HG03520 (cell line): ENCODE results near the gene SPOCD1.

Source experiments
- ATAC-seq: cut with Tn5 transposase; IDR thresholded peaks from one replicate; pipeline ENCODE4 v1.9.1; 2021; ENCODE audit warnings: mild to moderate bottlenecking, moderate library complexity; ENCODE audit not compliant: unreplicated experiment

Gene SPOCD1

DNA sequence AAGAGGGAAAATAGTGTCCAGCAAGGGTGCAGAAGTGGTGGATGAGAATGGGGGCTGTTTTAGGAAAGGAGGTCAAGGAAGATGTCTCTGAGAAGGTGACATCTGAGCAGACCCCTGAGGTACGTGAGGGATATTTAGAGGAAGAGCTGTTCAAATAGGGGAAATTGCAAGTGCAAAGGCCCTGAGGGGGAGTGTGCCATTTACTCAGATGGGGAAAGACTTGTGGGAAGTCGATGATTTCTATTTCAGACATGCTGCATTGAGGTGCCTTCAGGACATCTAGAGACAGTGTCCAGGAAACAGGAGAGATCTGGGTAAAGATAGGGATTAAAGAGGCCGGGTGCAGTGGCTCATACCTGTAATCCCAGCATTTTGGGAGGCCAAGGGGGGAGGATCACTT, 41.3 kb downstream of the SPOCD1 start:
- ATAC-seq: no peak

DNA sequence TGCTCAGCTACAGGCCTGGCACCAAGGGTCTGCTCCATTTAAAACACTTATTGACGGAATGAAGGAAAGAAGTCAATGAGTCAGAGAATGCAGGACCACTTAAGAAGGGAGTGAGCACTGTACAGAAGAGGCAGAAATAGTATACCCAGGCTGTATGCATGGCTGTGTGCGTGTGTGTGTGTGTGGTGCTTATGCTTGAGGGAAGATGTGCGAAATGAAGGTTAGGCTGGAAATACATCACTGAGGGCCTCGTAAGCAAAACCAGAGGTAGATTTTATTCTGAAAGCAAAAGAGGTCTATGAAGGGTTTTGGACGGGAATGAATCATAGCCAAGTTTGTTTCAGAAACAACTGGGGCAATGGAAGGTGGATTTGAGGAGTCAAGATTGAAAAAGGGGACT, 42.0 kb downstream of the SPOCD1 start:
- no peak for ATAC-seq

DNA sequence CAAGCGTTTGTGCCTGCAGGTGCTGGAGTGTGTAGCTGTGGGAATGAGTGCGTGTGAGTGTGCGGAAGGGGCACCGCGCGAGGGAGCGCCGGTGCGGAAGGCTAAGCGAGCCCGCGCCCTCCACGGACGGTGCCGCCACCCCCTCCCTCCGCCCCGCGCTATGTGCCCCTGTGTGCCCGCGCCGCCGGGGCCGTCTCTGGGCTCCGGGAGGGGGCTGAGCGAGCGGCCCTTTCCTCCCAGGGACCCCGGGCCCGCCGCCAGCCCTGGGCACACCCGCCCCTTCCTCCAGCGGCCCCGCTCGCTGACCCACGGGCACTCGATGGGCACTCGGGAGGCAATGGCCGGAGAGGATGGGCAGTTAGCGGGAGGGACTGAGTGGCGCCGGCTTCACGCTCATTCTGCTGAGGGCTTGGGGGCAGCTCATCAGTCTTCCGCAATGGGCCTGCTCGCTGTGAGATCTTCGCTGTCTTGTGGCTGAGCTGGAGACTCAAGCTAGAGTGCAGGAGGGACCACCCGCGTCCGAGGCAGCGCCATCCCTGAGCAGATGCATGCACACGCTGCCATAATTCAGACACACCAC, 43.1 kb downstream of the SPOCD1 start:
- no peak for ATAC-seq

DNA sequence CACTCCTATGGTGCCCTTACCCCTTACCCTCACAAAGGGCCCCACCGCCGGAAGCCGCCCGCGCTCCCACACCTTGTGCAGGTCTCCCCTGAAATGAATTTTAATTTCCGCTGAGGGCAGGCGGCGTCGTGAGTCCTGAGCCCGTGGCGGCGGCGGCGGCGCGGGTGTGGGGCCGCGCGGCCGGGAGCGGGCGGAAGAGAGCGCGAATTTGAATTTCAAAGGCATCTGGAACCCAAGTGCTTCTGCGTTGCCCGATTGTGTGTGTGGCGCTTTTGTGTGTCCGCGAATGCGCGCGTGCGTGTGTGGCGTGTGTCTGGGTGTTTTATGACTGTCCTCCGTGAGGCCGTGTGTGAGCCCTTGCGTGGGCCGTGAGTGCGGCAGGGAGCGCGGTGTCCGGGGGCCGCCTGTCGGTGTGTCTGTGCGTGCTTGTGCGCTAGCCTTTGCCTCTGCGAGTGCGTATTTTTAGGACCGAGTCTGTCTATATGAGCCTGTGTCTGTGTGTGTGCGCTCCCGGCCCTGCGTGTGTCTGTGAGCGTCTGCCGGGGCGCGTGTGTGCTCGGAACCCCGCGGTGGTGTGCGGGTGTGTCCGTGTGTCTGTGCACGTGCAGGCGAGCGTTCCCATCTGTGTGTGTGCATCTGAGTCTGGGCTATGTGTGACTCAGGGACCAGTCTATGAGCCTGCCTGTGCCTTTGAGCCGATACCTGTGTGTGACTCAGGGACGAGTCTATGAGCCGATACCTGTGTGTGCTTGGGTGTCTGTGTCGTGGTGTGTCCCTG, 43.7 kb downstream of the SPOCD1 start:
- ATAC-seq: no peak

DNA sequence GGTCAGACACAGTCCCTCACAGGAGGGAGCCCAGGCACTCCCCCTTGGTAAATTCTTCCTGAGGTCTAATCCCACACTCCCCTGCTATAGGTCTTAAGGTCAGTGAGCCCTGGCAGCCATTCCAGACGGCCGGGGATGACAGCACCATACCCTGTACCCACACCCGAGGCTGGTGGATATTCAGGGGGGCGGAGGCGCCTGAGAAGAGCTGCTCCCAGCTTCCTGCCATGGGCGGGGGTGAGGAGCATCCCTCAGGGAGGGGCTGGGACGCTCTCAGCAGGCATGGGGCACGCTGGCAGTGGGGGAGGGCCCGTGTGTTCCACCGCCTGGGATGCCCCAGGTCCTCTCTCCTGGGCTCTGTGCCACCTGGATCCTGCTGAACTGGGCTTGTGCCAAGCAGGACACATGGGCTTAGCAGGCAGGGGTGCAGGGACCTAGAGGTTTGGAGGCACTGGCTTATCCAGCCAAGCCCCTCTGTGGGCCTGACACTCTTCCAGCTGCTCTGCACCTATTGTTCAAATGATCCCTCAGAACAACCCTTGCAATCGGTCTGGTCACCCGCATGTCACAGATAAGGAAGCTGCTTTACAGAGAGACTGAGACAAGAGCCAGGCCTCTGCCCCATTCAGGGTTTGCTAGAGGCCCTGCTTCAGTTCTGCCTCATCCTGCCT, 46.0 kb downstream of the SPOCD1 start:
- ATAC-seq: no peak

DNA sequence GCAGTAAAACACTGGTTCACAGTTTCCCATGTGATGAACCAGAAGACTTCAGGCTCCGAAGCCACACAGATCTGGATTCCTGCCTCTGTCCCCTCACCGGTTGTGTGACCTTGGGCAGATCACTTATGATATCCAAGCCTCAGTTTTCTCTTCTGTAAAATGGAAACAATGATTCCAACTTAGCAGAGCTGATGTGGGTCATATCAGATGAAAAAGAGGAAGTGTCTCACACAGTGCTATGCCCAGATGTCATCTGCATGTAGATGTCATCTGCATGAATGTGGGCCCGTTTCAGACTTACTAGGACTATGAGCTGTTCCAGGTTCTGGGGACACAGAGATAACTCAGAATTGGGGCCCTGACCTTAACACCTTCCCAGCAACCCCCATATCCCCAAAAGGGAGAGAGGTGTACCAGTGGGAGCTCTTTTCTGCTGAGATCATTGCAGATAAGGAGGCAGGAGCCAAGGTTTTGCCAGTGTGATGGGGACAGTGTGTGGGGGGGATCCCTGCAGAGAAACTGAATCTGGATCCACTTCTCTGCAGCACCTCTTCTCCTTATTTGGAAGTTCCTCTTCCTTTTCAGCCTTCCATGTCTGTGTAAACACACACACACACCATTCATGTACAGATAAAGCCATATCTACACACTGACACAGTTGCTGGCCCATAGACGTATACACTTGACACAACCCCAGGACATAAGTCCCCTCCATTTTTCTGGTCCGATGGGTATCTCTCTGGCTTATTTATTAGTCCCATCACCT, 46.7 kb downstream of the SPOCD1 start:
- ATAC-seq: no peak

DNA sequence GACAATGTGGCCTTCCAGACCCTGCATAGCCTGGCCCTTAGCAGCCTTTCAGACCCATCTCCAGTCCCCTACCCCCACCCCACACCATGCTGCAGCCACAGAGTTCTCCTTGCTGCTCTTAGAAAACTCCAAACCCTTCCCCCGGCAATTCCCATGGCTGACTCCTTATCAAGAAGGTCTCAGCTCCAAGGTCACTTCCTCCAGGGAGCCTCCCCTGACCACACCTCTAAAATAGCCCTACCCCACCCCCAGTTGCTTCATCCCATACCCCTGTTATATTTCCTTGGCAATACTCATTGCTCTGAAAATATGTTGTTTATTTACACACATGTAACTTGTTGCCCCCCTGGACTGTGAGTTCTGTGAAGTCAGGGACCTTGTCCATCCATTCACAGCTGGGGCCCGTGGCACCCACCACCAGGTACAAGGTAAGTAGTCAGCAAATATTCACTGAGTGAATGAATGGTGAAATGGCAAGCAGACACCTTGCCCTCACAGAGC, 47.4 kb downstream of the SPOCD1 start:
- ATAC-seq: no peak

DNA sequence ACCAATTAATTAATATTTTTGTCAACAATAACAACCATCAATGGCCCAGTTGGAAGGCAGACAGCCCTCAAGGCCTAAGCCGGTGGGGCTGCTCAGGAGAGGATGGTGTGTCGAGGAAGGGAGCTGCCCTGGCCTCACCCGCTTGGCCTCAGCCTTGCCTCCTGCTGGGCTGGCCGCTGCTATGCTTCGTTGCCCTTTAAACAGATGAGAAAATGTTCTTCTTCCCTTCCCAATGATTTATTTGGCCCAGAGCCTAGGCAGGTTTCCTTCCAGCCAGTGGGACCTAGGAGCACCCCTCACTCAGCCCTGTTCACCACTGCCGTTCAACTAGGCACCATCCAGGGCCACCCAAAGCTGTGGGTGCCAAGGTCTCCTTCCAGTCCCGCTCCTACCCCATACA, 48.6 kb downstream of the SPOCD1 start:
- ATAC-seq: no peak

DNA sequence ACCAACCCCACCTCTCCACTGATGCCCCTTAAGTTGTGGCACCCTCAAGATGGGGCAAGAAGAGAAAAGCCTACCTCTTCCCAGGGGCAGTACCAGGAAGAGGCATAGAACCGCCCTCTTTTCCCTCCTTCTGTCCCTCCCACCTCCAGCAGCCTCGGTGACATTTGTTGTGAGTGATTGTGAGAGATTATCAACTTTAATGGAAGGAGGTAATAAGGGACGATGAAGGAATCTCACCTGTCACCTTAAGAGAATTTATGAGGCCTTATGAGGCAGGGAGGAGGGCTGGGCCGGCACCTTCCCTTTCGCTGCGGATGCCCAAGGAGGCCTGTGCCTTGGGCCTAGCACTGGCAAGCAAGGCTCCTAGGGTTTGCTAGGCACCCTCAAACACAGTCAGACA, 50.3 kb downstream of the SPOCD1 start:
- no peak for ATAC-seq

DNA sequence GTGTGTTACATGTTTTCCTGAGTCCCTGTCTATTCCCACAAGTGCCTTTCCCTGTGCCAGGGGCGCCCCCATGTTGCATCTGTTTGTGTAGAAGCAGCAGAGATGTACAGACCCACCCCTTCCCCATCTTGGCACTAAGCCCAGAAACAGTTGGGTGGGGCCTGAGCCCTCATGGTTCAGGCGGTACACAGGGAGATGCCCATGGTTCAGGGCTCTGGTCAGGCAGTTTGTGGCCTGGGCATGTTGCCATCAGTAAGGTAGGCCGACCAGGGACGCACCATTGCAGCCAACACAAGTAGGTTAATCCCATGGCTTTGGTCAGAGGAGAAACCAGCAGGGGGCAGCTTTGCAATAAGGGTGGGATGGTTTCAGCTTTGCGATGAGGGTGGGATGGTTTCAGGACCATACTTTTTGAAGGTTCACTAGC, 50.8 kb downstream of the SPOCD1 start:
- ATAC-seq: no peak

DNA sequence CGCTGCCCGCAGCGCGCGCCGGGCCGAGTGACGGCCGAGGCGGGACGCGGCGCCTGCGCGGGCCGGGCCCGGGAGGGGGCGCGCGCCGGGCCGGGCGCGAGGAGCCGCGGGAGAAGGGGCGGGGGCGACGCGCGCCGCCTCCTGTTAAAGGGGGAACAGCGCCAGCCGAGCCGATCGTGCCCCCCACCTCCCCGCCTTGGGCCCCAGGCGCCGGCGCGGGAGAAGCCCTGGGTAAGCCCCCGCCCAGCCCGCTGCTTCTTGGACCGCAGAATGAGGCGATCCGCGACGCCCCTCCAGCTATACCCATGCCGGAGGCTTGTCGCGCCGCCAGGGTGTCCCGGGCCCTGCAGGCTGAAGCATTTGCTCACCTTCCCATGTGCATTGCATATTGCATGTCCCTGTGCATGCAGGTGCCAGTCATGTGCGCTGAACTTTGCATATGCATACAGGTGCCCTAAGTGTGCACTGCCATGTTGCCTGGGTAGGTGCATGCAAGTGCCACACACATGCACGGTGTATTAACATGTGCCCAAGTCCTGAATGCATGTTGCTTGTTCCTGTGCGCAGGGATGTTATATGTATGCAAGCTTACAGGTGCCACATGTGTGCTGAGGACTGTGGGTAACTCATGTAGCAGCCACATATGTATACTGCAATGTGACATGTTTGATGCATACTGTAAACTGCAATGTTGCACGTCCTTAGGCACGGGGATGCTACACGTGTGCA, 51.3 kb downstream of the SPOCD1 start, which contains the start of gene ADGRB2:
ADGRB2 (minus strand) TSS at position 29 of the 729 bp plus-strand sequence. CDS start 7,119 bp downstream, outside the sequence.
- no peak for ATAC-seq

DNA sequence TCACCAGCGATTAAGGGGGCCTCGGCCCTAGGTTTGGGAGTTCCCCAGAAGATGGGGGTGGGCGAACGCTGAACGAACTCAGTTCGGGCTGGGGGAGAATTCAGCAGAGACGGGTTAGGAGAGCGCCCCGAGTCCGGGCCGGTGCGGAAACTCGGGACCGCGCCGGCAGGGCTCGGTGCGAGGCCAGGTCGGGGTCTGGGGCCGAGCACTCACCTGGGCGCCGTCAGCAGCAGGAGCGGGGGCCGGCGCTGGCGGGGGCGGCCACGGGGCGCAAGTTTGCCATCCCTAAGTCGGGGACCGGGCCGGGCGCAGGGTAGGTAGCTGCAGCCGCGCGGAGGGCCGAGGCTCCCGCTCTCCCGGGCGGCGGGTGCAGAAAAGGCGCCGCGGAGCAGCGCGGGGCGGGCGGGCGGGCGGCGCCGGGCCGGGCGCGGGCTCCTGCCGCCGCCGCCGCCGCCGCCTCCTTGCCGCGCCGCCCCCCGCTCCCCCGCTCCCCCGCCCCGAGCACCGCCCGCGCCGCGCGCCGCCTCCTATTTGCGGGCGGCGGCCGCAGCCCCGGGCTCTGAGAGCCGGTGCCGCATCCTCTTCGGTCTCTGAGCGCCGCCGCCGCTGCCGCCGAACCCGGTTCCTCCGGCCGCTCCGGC, 52.0 kb downstream of the SPOCD1 start:
- no peak for ATAC-seq

DNA sequence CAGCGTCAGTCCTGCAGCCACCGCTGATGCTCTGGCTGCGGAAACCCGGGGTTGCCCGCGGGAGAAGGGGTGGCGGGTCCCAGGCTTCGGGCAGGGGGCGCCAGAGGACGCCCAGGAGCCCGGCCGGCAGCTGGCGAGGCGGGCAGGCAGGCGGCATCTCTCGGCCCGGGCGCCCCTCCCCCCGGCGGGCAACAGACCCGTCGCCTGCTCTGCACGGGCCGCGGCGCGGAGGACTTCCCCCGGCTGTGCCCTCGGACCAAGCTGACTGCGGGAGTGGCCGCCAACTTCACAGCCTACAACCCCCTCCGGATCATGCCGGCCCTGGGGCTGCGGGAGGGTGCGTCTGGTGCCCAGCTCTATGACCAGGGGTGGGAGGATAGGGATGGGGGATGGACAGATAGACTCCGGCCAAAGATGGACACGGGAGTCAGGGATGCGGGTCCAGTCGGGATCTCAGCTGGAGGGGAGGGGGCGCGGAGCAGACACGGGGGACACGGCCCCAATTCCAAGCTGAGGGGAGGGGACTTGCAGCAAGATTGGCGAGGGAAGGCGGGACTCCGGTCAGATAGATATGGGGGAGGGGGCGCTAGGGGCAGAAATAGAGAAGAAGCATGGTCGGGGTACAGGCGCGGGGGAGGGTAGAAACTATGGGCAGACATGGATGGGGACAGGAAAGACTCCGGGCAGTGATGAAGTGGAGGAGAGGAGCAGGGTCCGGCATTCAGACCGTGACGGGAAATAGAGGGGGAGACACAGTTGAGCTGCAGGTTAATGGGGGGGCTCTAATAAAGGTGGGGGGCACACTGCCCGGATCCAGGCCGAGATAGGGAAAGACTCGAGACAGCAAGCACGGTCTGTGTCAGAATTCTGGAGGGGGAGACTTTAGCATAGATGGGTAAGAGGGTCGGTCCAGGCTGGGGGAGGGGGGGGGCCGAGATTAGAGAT, 52.8 kb downstream of the SPOCD1 start:
- no peak for ATAC-seq

DNA sequence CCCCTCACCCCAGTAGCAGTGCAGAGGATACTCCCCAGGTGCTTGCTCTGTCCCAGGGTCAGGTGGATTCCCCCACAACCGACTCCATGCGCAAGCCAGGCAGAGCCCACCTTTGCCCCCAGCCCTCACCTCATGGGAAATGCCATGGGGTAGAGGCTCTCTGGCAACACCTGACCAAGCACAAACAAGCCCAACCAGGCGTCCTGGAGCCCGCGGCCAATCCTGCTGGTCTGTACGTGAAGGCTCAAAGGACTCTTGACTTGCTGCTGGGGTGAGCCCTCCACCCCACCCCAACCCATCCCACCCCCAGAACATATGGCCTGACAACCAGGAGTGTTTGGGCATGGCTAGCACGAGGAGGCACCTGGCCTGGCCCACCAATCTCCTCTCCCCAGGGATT, 53.5 kb downstream of the SPOCD1 start:
- no peak for ATAC-seq

DNA sequence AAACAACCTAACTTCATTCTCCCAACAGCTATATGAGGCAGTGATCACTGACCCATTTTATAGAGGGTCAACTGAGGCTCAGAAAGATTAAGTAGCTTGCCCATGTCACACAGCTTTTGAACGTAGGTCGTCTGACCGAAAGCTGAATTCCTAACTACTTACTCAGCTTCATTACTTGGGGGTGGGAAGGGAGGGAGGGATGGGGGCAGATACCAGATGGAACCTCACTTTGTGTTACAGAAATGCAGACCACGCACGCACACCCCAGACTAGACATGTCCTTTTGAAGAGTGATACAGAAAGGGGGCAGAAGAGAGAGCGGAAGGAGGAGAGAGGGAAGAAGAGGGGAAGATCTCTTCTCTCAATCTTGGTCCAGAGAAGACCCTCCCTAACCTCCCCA, 53.9 kb downstream of the SPOCD1 start:
- no peak for ATAC-seq

DNA sequence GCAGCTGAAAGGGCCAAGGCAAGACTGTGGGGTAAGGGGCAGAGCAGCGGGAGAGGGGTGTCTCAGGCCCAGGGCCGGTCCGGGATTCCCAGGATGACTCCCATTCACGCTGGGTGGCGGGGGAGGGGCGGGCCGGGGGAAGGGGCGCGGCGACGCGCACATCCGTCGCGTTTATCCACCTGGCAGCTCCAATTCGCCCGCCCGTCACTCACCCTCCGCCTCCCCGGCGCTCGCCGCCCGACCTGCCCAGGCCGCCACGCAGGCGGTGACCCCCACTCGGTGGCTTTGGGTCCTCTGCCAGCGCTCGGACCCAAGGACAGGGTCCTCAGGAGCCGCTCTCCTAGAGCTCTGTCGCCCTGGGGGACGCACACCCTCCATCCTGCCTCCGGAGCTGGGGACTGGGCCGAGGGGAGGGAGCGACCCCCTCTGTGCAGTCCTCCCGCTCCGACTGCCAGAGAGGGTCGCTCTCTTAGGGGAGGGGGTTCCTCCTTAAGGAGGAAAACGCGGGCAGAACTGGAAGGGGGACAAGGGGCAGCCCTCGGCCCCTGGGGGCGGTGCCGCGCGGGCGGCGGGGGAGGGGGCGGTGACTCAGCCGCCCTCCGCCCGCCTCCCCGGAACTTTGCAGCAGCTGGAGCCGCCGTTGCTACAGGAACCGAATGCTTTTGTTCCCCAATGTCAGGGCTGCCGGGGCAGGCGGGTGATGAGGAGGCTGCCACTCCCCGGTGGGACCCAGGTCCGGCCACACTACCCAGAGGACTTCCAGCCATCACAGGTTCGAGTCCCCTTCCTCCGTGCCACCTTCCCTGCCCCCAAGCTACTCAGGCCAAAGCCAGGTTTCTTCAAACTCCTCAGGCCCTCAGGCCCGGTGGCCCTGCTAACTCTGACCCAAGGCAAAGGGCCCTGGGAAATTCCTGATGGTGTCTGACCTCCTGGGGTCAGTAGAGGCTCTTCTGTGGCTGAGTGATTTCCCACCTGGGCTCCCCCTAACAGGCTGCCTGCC, 55.1 kb downstream of the SPOCD1 start:
- ATAC-seq: no peak

DNA sequence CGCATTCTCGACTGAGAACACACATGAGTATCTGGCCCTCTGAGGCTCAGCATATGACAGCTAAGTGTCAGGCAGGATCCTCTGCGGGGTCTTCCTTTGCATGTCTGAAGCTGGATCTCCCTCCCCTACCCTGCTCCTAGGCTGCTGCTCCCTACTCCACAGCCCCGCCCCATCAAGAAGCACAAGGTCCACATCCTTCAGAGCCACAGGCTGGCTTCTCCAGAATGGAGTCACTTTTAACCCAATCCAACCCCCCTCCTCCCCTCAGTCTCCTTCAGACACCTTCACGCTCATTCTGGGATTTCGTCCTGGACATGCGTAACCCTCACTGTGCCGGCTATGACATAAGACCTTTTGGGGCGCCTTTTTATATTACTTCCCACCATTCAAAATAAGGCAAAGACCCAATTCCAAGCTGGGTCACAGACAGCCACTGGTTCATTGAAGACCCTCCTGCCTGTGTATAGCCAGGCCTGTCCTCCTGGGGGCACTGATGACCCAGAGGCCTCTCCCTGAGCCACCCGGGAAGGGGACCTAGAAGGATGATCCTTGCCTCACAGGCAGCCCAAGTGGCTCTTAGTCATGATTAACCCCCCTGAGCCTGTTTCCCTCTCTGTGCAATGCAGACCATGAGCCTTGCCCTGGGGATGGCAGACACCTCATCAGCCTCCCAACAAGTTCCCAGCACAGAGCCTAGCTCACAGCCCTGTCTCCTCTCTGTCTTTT, 56.4 kb downstream of the SPOCD1 start:
- ATAC-seq: no peak
